GM19193 (cell line): Measurements from ENCODE around the gene MPG.
A peak's percentile ranks its signal among the peaks of the same experiment; 100 is the strongest.

Source experiments
- POLR2A ChIP-seq: IDR thresholded peaks from 4 replicates; pipeline ENCODE4 v1.6.1; 2011; ENCODE audit not compliant: insufficient read depth, insufficient read length; ENCODE audit errors: extremely low read depth

The MPG gene

GRCh38 chr16:45454-45853 lies 32.6 kb upstream of the MPG start:
- TF ChIP-seq POLR2A = no peak

GRCh38 chr16:47234-47633 lies 30.8 kb upstream of the MPG start:
- no peak for TF ChIP-seq POLR2A

GRCh38 chr16:50769-51591 lies 27.0 kb upstream of the MPG start:
- no peak for TF ChIP-seq POLR2A

GRCh38 chr16:53346-54236 lies 24.4 kb upstream of the MPG start, which contains the start of the genes POLR3K and SNRNP25:
POLR3K (minus strand) TSS chr16:53608; CDS start chr16:53586, 22 bp downstream.
SNRNP25 (plus strand) TSS chr16:53828; CDS start chr16:54017, 189 bp downstream.
- TF ChIP-seq POLR2A = peak; percentile 87

GRCh38 chr16:54237-54581 lies 23.8 kb upstream of the MPG start:
- no peak for TF ChIP-seq POLR2A

- no peak for TF ChIP-seq POLR2A
Measured at GRCh38 chr16:55571-56136, 22.4 kb upstream of the MPG start.

GRCh38 chr16:56231-56927 lies 21.6 kb upstream of the MPG start:
- TF ChIP-seq POLR2A = no peak

GRCh38 chr16:57711-58110 lies 20.3 kb upstream of the MPG start:
- TF ChIP-seq POLR2A = no peak

GRCh38 chr16:58491-59439 lies 19.3 kb upstream of the MPG start:
- no peak for TF ChIP-seq POLR2A

GRCh38 chr16:59440-60059 lies 18.5 kb upstream of the MPG start:
- no peak for TF ChIP-seq POLR2A

GRCh38 chr16:60166-60565 lies 17.9 kb upstream of the MPG start:
- TF ChIP-seq POLR2A = no peak

- no peak for TF ChIP-seq POLR2A
Measured at GRCh38 chr16:60929-61878, 16.8 kb upstream of the MPG start.
